ENCODE measurements around the gene SMIM10.
"Not testable (repeated sequence)": the region's sequence is repeated elsewhere in the genome, so short reads cannot be mapped to it uniquely, and the experiment has no call there.

The SMIM10 gene

GRCh38 chrX:135015523-135016245, 24.9 kb downstream of the SMIM10 start:
- H4K20me1 ChIP-seq (ENCODE audit: insufficient read depth, low read length) = no peaks in the 10 kb centered on the region
- H3K9me3 ChIP-seq (ENCODE audit: insufficient read depth, low read length, severe bottlenecking) = no peaks in the 10 kb centered on the region
- H3K36me3 ChIP-seq (ENCODE audit: insufficient read depth, low read length) = no peaks in the 10 kb centered on the region
- no peaks in the 10 kb centered on the region for H3K79me2 ChIP-seq (ENCODE audit: insufficient read depth, low read length)
- DNase-seq (no peak), ATAC-seq (ENCODE audit: insufficient read depth, low read depth) (no peak)
- no peak overlapping the region for H3K4me2 ChIP-seq (ENCODE audit: insufficient read depth, low read length)
- no peak overlapping the region for H3K4me3 ChIP-seq (ENCODE audit: low read depth in 1 of 2, low read length in 2 of 2)
- H3K9ac ChIP-seq (ENCODE audit: low read depth, low read length) = no peak overlapping the region
- H3K27me3 ChIP-seq (ENCODE audit: insufficient read depth, low read length, poor library complexity) = no peaks in the 10 kb centered on the region
- TF ChIP-seq, protein P1, sequence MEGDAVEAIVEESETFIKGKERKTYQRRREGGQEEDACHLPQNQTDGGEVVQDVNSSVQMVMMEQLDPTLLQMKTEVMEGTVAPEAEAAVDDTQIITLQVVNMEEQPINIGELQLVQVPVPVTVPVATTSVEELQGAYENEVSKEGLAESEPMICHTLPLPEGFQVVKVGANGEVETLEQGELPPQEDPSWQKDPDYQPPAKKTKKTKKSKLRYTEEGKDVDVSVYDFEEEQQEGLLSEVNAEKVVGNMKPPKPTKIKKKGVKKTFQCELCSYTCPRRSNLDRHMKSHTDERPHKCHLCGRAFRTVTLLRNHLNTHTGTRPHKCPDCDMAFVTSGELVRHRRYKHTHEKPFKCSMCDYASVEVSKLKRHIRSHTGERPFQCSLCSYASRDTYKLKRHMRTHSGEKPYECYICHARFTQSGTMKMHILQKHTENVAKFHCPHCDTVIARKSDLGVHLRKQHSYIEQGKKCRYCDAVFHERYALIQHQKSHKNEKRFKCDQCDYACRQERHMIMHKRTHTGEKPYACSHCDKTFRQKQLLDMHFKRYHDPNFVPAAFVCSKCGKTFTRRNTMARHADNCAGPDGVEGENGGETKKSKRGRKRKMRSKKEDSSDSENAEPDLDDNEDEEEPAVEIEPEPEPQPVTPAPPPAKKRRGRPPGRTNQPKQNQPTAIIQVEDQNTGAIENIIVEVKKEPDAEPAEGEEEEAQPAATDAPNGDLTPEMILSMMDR (IDR thresholded peaks at IDR 0.05; ENCODE audit: borderline replicate concordance, extremely low read depth, low read length, poor library complexity, severe bottlenecking) = no peak
- TF ChIP-seq EZH2 (IDR thresholded peaks at IDR 0.05; ENCODE audit: borderline replicate concordance, low read depth, low read length, severe bottlenecking) = no peak
- H3K27ac ChIP-seq (ENCODE audit: low read length) = no peak overlapping the region
- H3K4me1 ChIP-seq (ENCODE audit: insufficient read depth, low read length) = no peaks in the 10 kb centered on the region
- no peak overlapping the region for H2AFZ ChIP-seq (ENCODE audit: low read depth, low read length)

GRCh38 chrX:135019890-135020289, 29.1 kb downstream of the SMIM10 start:
- H4K20me1 ChIP-seq (ENCODE audit: insufficient read depth, low read length); H3K4me1 ChIP-seq (ENCODE audit: insufficient read depth, low read length); H3K27me3 ChIP-seq (ENCODE audit: insufficient read depth, low read length, poor library complexity); DNase-seq; H3K4me3 ChIP-seq (ENCODE audit: low read depth in 1 of 2, low read length in 2 of 2); H3K9ac ChIP-seq (ENCODE audit: low read depth, low read length); H3K9me3 ChIP-seq (ENCODE audit: insufficient read depth, low read length, severe bottlenecking); H3K27ac ChIP-seq (ENCODE audit: low read length); H2AFZ ChIP-seq (ENCODE audit: low read depth, low read length); H3K36me3 ChIP-seq (ENCODE audit: insufficient read depth, low read length); H3K79me2 ChIP-seq (ENCODE audit: insufficient read depth, low read length); H3K4me2 ChIP-seq (ENCODE audit: insufficient read depth, low read length); ATAC-seq (ENCODE audit: insufficient read depth, low read depth): not testable (repeated sequence)

DNA sequence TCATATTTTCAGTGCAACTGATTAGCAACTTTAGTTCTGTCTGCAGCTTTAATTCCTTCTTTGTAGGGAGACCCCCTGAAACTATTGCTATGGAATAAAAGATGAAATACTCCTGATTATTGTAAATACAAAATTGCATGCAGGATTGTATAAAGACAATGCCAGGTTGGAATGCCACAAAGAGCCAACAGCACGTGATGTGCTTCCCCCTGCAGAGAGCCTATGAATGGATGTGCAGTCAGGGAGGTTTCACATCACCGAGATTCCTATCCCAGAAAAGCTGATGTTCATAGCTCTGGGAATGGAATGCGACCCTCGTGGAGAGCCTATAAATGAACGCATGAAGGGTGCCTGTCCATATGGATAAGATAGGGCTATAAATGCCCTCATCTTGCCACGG, 33.0 kb downstream of the SMIM10 start:
- H2AFZ ChIP-seq (ENCODE audit: low read depth, low read length); H3K9me3 ChIP-seq (ENCODE audit: insufficient read depth, low read length, severe bottlenecking); H3K4me1 ChIP-seq (ENCODE audit: insufficient read depth, low read length); ATAC-seq (ENCODE audit: insufficient read depth, low read depth); DNase-seq; H3K36me3 ChIP-seq (ENCODE audit: insufficient read depth, low read length); H3K4me2 ChIP-seq (ENCODE audit: insufficient read depth, low read length); H3K4me3 ChIP-seq (ENCODE audit: low read depth in 1 of 2, low read length in 2 of 2); H3K79me2 ChIP-seq (ENCODE audit: insufficient read depth, low read length); H3K27ac ChIP-seq (ENCODE audit: low read length); H4K20me1 ChIP-seq (ENCODE audit: insufficient read depth, low read length); H3K27me3 ChIP-seq (ENCODE audit: insufficient read depth, low read length, poor library complexity); H3K9ac ChIP-seq (ENCODE audit: low read depth, low read length): not testable (repeated sequence)

DNA sequence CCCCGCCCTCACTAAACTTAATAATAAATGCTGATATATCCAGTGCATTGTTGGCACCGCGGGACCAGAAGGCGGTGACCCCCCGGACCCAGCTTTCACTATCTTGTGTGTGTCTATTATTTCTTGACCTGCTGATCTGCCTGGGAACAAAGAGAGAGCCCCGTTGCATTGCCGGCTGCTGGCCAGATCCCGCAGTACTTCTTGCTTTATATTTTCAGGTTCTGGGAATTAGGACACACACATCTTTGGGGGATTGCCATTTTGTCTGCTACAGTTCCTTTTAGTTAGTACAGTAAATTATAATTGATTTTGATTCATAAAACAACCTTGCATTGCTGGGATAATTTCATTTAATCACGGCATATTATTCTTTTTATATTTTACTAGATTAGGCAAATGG, 33.7 kb downstream of the SMIM10 start:
- no peaks in the 10 kb centered on the region for H3K36me3 ChIP-seq (ENCODE audit: insufficient read depth, low read length)
- H3K4me3 ChIP-seq (ENCODE audit: low read depth in 1 of 2, low read length in 2 of 2) = no peak overlapping the region
- no peaks in the 10 kb centered on the region for H3K4me1 ChIP-seq (ENCODE audit: insufficient read depth, low read length)
- H3K27me3 ChIP-seq (ENCODE audit: insufficient read depth, low read length, poor library complexity) = no peaks in the 10 kb centered on the region
- H3K9me3 ChIP-seq (ENCODE audit: insufficient read depth, low read length, severe bottlenecking) = no peaks in the 10 kb centered on the region
- no peaks in the 10 kb centered on the region for H3K79me2 ChIP-seq (ENCODE audit: insufficient read depth, low read length)
- no peak overlapping the region for H2AFZ ChIP-seq (ENCODE audit: low read depth, low read length)
- no peaks in the 10 kb centered on the region for H4K20me1 ChIP-seq (ENCODE audit: insufficient read depth, low read length)
- TF ChIP-seq, protein P1 (IDR thresholded peaks at IDR 0.05; ENCODE audit: borderline replicate concordance, extremely low read depth, low read length, poor library complexity, severe bottlenecking) = no peak
- no peak for TF ChIP-seq EZH2 (IDR thresholded peaks at IDR 0.05; ENCODE audit: borderline replicate concordance, low read depth, low read length, severe bottlenecking)
- H3K4me2 ChIP-seq (ENCODE audit: insufficient read depth, low read length) = no peak overlapping the region
- no peak overlapping the region for H3K9ac ChIP-seq (ENCODE audit: low read depth, low read length)
- H3K27ac ChIP-seq (ENCODE audit: low read length) = no peak overlapping the region
- ATAC-seq (ENCODE audit: insufficient read depth, low read depth) = no peak
- DNase-seq = no peak

GRCh38 chrX:135030207-135030963, 39.6 kb downstream of the SMIM10 start:
- H3K4me2 ChIP-seq (ENCODE audit: insufficient read depth, low read length); H3K4me1 ChIP-seq (ENCODE audit: insufficient read depth, low read length); DNase-seq: not testable (repeated sequence)

DNA sequence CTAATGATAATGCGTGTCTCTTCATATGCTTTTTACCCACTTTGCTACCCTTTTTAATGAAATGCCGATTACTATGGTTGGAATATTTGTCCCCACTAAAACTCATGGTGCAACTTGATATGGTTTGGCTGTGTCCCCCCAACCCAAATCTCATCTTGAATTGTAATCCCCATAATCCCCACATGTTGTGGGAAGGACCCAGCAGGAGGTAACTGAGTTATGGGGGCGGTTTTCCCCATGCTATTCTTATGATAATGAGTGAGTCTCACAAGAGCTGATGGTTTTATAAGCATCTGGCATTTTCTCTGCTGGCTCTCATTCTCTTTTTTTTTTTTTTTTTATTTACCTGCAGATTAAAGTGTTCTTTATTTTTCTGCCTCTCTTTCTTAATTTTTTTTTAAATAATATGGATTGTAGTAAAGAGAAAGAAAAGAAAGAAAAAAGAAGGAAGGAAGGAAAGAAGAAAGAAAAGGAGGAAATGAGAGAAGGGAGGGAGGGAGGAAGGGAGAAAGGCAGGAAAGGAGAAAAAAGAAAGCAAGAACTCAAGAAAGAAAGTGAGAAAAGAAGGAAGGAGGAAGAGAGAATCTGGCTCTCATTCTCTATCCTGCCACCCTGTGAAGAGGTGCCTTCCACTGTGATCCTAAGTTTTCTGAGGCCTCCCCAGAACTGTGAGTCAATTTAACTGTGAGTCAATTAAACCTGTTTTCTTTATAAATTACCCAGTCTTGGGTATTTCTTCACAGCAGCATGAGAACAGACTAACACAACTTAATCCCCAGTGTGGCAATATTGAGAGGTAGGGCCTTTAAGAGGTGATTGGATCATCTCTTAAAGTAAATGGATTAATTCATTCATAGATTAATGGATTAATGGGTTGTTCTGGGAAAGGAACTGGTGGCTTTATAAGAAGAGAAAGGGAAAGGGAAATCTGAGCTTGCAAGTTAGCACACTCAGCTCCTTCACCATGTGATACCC, 50.6 kb downstream of the SMIM10 start:
- not testable (repeated sequence) for H3K4me2 ChIP-seq (ENCODE audit: insufficient read depth, low read length); H3K9me3 ChIP-seq (ENCODE audit: insufficient read depth, low read length, severe bottlenecking); H3K4me1 ChIP-seq (ENCODE audit: insufficient read depth, low read length); H3K79me2 ChIP-seq (ENCODE audit: insufficient read depth, low read length); DNase-seq; H3K4me3 ChIP-seq (ENCODE audit: low read depth in 1 of 2, low read length in 2 of 2); H2AFZ ChIP-seq (ENCODE audit: low read depth, low read length); H3K36me3 ChIP-seq (ENCODE audit: insufficient read depth, low read length); H3K27ac ChIP-seq (ENCODE audit: low read length); H3K9ac ChIP-seq (ENCODE audit: low read depth, low read length); ATAC-seq (ENCODE audit: insufficient read depth, low read depth); H3K27me3 ChIP-seq (ENCODE audit: insufficient read depth, low read length, poor library complexity); H4K20me1 ChIP-seq (ENCODE audit: insufficient read depth, low read length)

More at GRCh38 chrX:135030207-135030963, 39.6 kb downstream of the SMIM10 start:
- not testable (repeated sequence) for H3K79me2 ChIP-seq (ENCODE audit: insufficient read depth, low read length); H4K20me1 ChIP-seq (ENCODE audit: insufficient read depth, low read length); H3K36me3 ChIP-seq (ENCODE audit: insufficient read depth, low read length); H2AFZ ChIP-seq (ENCODE audit: low read depth, low read length); H3K4me3 ChIP-seq (ENCODE audit: low read depth in 1 of 2, low read length in 2 of 2); H3K9me3 ChIP-seq (ENCODE audit: insufficient read depth, low read length, severe bottlenecking); H3K27ac ChIP-seq (ENCODE audit: low read length); H3K9ac ChIP-seq (ENCODE audit: low read depth, low read length); H3K27me3 ChIP-seq (ENCODE audit: insufficient read depth, low read length, poor library complexity); ATAC-seq (ENCODE audit: insufficient read depth, low read depth)
